Karpas-422 (cell line): ENCODE data around the gene SIM2. TPM values are rescaled to one million over a fixed set of nuclear protein-coding genes. Genes with fewer than 3 reads are reported as not detected.

ENCODE experiments used
- DNase-seq: peaks from one replicate; pipeline ENCODE4 v3.0.0-alpha.2; 2015
- H2AFZ ChIP-seq: fragments of 200-600 bp; sonication (generic); 2 replicates; pipeline ENCODE4 v1.6.1; 2014; ENCODE audit warnings: antibody characterized with exemption, low read length, mixed read lengths
- H3K27ac ChIP-seq: fragments of 200-600 bp; sonication (generic); 2 replicates; pipeline ENCODE4 v1.5.1; 2014; ENCODE audit warnings: mild to moderate bottlenecking, low read length, moderate library complexity
- H3K27me3 ChIP-seq: fragments of 200-600 bp; sonication (generic); 2 replicates; pipeline ENCODE4 v1.6.1; 2014; ENCODE audit warnings: low read length, mixed read lengths
- H3K36me3 ChIP-seq: fragments of 200-600 bp; sonication (generic); 2 replicates; pipeline ENCODE4 v1.6.1; 2014; ENCODE audit warnings: low read length, mixed read lengths; ENCODE audit not compliant: insufficient read depth
- H3K4me1 ChIP-seq: fragments of 200-600 bp; sonication (generic); 2 replicates; pipeline ENCODE4 v1.6.1; 2014; ENCODE audit warnings: mild to moderate bottlenecking, low read length, mixed read lengths
- H3K4me2 ChIP-seq: fragments of 200-600 bp; sonication (generic); 2 replicates; pipeline ENCODE4 v1.6.1; 2014; ENCODE audit warnings: low read length, low read depth, mild to moderate bottlenecking; ENCODE audit not compliant: poor library complexity, severe bottlenecking
- H3K4me3 ChIP-seq: fragments of 200-600 bp; sonication (generic); 2 replicates; pipeline ENCODE4 v1.5.1; 2014; ENCODE audit warnings: mild to moderate bottlenecking, antibody characterized with exemption, low read length, mixed read lengths
- H3K79me2 ChIP-seq: fragments of 200-600 bp; sonication (generic); 2 replicates; pipeline ENCODE4 v1.6.1; 2014; ENCODE audit warnings: mild to moderate bottlenecking, low read length, mixed read lengths
- H3K9ac ChIP-seq: fragments of 200-600 bp; sonication (generic); 2 replicates; pipeline ENCODE4 v1.6.0; 2014; ENCODE audit warnings: low read length
- H3K9me2 ChIP-seq: fragments of 200-600 bp; sonication (generic), shearing (Covaris generic); replicated peaks from 2 replicates; pipeline ENCODE4 v1.6.0; 2014; ENCODE audit warnings: mild to moderate bottlenecking, low read length, moderate library complexity; ENCODE audit not compliant: insufficient read depth
- H3K9me3 ChIP-seq: fragments of 300-700, 200-600 bp; sonication (generic); 2 replicates; pipeline ENCODE4 v1.6.1; 2014; ENCODE audit warnings: low read length, mixed read lengths
- H4K20me1 ChIP-seq: fragments of 200-600 bp; sonication (generic); 2 replicates; pipeline ENCODE4 v1.6.1; 2014; ENCODE audit warnings: mild to moderate bottlenecking, antibody characterized with exemption, low read length, low read depth; ENCODE audit not compliant: insufficient read depth
- total RNA-seq: library from RNA; depleted of rRNA; stranded (reverse); fragments of >200 nt; shearing (Covaris generic); gene quantifications from 2 replicates; pipeline ENCODE4 v1.2.3, GENCODE V29; 2014; ENCODE audit warnings: low replicate concordance

The SIM2 gene
- total RNA-seq, 1 experiment from 2014 or later: not detected

DNA sequence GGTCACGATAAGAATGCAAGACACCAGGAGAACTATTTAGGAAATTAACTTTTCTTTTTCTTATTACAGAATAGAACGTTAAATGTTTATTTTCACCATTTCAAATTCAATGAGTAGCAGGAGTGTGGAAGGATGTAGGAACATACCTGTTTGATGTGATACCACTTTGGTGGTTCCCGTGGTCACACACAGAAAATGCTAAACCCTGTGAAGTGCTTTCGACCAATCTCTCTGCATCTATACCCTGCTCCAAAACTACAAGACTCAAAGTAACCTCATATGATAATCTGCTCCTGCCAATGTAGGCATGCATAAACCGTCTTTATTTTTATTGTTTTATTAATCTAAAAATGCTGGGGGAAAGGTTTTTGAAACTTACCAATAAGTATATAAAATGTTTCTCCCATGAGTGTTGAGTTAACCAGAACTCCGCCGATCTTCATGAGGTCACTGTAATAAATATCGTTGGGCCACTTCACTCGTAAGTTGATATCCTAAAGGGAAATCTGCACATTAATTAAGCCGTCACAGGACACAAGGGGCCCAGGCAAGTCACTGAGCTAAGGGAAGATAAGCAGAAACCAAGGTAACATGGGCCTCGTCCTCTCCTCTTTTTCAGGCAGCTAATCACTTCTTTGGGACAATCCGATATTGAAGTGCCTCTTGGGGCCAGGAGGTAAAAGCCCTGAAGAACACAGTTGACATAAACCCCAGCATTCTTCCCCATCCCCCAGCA lies 60.6 kb downstream of the SIM2 start:
- H3K9me2 ChIP-seq: no peaks in the 10 kb centered on the region
- H3K79me2 ChIP-seq: no peaks in the 10 kb centered on the region
- H3K4me2 ChIP-seq: no peak overlapping the region
- H3K9ac ChIP-seq: no peak overlapping the region
- H3K27ac ChIP-seq: no peak overlapping the region
- no peaks in the 10 kb centered on the region for H3K4me1 ChIP-seq
- no peak overlapping the region for H3K4me3 ChIP-seq
- no peaks in the 10 kb centered on the region for H3K36me3 ChIP-seq
- H3K9me3 ChIP-seq: no peaks in the 10 kb centered on the region
- H4K20me1 ChIP-seq: no peaks in the 10 kb centered on the region
- DNase-seq: no peak
- no peaks in the 10 kb centered on the region for H3K27me3 ChIP-seq
- no peak overlapping the region for H2AFZ ChIP-seq

DNA sequence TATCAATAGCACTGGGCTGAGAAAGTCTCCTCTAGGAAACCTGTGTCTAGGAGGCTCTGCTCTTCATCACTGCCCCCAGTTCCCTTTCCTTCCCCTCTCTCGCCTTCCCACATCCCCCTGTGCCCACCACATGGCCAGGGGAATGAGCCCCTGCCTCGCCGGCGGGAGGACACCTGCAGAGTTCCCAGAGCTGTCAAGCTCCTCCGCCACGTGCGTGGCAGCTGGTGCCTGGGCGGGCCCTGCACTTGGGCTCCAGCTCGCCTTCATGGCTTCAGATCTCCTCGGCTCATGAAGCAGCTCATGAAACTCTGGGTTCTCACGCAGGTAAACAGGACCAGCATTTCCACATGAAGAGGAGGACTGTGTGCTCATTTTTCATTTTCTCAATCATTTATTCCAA lies 62.8 kb downstream of the SIM2 start:
- Histone ChIP-seq H3K27ac (no peak overlapping the region), H3K36me3 (no peaks in the 10 kb centered on the region), H3K79me2 (no peaks in the 10 kb centered on the region), H3K9me3 (no peaks in the 10 kb centered on the region), H3K27me3 (no peaks in the 10 kb centered on the region), H2AFZ (no peak overlapping the region), H3K4me3 (no peak overlapping the region), H3K9me2 (no peaks in the 10 kb centered on the region), H3K4me2 (no peak overlapping the region), H3K9ac (no peak overlapping the region), H3K4me1 (no peaks in the 10 kb centered on the region), H4K20me1 (no peaks in the 10 kb centered on the region)
- no peak for DNase-seq

DNA sequence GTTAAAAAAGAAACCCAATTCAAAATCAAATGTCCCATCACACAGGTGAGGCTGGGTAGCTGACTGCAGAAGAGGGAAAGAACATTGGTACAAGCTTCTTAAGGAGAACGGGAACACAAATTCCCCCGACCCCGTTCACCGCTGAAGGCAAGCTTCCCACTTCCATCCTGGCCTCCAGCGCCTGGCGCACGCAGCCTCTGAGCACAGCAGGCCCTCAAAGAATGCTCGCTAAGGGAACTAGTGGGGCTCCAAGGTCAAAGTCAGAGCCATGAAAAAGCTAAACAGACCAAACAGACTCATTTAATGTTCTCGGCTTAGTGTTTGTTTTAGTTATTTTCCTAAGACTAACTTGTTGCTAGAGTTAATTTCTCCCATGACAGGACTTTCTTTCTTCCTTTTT lies 63.7 kb downstream of the SIM2 start:
- no peaks in the 10 kb centered on the region for H3K27me3 ChIP-seq
- H3K36me3 ChIP-seq: no peaks in the 10 kb centered on the region
- H3K9me2 ChIP-seq: no peaks in the 10 kb centered on the region
- no peak overlapping the region for H3K4me2 ChIP-seq
- DNase-seq: no peak
- no peak overlapping the region for H3K27ac ChIP-seq
- H3K9me3 ChIP-seq: no peaks in the 10 kb centered on the region
- no peaks in the 10 kb centered on the region for H3K4me1 ChIP-seq
- no peak overlapping the region for H3K9ac ChIP-seq
- no peak overlapping the region for H2AFZ ChIP-seq
- H3K79me2 ChIP-seq: no peaks in the 10 kb centered on the region
- no peak overlapping the region for H3K4me3 ChIP-seq
- no peaks in the 10 kb centered on the region for H4K20me1 ChIP-seq

DNA sequence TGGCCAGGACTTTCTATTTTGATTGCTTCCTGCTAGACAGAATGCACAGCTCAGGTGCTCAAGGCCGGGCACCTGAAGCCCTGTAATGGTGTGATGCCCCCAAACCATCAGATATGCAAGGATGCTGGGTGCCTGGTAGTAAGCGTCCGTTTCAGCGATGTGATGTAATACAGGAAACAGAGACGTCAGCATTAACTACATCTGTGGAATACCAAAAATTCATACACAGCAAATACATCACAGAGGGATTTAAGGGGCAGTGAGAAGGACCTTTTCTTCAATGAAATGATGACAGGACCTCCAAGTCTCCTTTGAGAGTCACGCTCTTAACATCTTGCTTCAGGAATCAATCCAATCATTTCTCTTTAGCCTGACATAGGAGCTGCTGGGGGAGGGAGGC lies 64.4 kb downstream of the SIM2 start:
- Histone ChIP-seq H3K4me1 (no peaks in the 10 kb centered on the region), H2AFZ (no peak overlapping the region), H3K36me3 (no peaks in the 10 kb centered on the region), H3K9ac (no peak overlapping the region), H3K4me2 (no peak overlapping the region), H3K9me3 (no peaks in the 10 kb centered on the region), H3K27ac (no peak overlapping the region), H3K9me2 (no peaks in the 10 kb centered on the region), H3K27me3 (no peaks in the 10 kb centered on the region), H3K79me2 (no peaks in the 10 kb centered on the region), H4K20me1 (no peaks in the 10 kb centered on the region), H3K4me3 (no peak overlapping the region)
- DNase-seq: no peak

DNA sequence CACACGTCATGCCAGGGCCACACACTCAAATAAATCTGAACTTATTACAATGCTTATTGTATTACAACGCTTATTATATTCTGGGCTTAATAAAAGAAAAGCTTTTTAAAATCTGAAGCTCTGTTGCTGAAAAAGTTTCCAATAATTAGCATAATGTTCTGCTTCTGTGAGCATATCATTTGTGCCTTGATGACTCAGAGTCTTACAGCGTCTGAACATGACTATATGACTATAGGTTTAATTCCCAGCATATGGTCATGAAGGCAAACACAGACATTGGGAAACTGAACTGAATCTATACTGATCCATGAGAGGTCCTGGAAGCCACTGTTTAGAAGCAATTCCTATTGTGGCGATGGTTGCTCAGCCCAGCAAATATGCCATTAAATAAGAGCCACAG lies 66.3 kb downstream of the SIM2 start:
- Histone ChIP-seq H3K27me3 (no peaks in the 10 kb centered on the region), H3K4me3 (no peak overlapping the region), H4K20me1 (no peaks in the 10 kb centered on the region), H3K4me1 (no peaks in the 10 kb centered on the region), H3K9ac (no peak overlapping the region), H3K9me3 (no peaks in the 10 kb centered on the region), H3K79me2 (no peaks in the 10 kb centered on the region), H3K36me3 (no peaks in the 10 kb centered on the region), H2AFZ (no peak overlapping the region), H3K9me2 (no peaks in the 10 kb centered on the region), H3K27ac (no peak overlapping the region), H3K4me2 (no peak overlapping the region)
- DNase-seq: no peak

DNA sequence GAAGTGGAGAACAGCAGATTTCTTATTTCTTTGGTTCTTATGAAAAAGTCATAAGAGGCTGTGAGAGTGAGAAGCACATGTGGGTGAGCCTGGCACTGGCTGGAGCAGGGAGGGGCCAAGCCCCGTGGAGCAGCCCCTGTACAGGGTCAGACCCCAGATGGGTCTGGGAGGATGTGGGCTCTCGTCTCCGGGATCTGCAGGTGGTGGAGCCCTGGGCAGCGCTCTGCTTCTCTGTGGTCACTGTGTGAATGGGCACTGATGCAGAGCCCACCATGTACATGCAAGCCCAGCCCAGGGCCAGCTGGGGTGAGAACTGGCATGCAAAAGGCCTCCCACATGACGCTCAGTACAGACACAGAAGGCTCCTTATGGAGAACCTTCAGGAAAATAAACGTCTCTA lies 67.6 kb downstream of the SIM2 start:
- no peaks in the 10 kb centered on the region for H3K9me3 ChIP-seq
- no peak for DNase-seq

DNA sequence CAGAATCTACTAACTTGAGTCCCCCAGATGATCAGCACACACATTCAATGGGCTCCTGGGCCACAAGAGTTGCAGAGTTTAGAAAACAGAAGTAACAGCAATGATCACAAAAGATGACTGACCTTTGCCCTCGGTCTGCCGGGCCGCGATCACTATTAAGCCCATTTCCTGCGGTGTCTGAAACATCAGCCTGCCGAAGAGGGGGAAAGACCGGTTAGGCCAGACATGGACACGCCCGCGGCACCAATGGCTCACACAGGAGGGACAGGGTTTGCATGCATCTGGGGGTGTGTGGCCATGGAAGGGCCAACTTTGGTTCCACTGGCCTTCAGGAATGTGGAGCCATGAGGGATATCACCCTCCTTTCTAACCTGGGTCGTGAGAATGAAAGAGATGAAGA lies 68.2 kb downstream of the SIM2 start:
- no peak for DNase-seq
- H3K4me1 ChIP-seq: no peaks in the 10 kb centered on the region
- H3K4me2 ChIP-seq: no peak overlapping the region
- H3K79me2 ChIP-seq: no peaks in the 10 kb centered on the region
- no peaks in the 10 kb centered on the region for H3K36me3 ChIP-seq
- no peak overlapping the region for H3K4me3 ChIP-seq
- no peak overlapping the region for H2AFZ ChIP-seq
- no peak overlapping the region for H3K9ac ChIP-seq
- no peaks in the 10 kb centered on the region for H3K9me2 ChIP-seq
- H4K20me1 ChIP-seq: no peaks in the 10 kb centered on the region
- H3K9me3 ChIP-seq: no peaks in the 10 kb centered on the region
- no peaks in the 10 kb centered on the region for H3K27me3 ChIP-seq
- no peak overlapping the region for H3K27ac ChIP-seq

More for the DNA sequence above, 67.6 kb downstream of the SIM2 start:
- Histone ChIP-seq H3K4me3 (no peak overlapping the region), H3K9me2 (no peaks in the 10 kb centered on the region), H3K27ac (no peak overlapping the region), H4K20me1 (no peaks in the 10 kb centered on the region), H3K4me2 (no peak overlapping the region), H3K4me1 (no peaks in the 10 kb centered on the region), H3K36me3 (no peaks in the 10 kb centered on the region), H3K27me3 (no peaks in the 10 kb centered on the region), H2AFZ (no peak overlapping the region), H3K9ac (no peak overlapping the region), H3K79me2 (no peaks in the 10 kb centered on the region)

DNA sequence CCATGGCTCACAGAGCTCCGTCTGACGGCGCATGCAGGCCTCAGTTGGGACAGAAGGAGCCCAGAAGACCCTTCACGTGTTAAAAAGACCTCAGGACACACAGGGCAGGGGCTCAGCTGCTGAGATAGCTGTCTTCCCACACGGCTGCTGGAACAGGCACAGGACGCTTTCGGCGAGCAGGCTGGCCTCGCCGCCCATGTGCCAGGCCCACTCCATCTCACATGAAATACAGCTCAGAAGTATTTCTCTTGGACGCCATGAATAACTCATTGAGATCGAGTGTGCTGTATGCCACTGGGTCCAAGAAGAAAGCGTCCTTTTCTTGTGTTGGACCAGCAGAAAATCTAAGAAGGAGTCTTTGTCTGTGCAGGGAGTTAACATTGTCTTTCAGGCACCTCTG lies 69.6 kb downstream of the SIM2 start:
- Histone ChIP-seq H2AFZ (no peak overlapping the region), H4K20me1 (no peaks in the 10 kb centered on the region), H3K36me3 (no peaks in the 10 kb centered on the region), H3K9me3 (no peaks in the 10 kb centered on the region), H3K27ac (no peak overlapping the region), H3K9ac (no peak overlapping the region), H3K4me3 (no peak overlapping the region), H3K4me1 (no peaks in the 10 kb centered on the region), H3K9me2 (no peaks in the 10 kb centered on the region), H3K4me2 (no peak overlapping the region), H3K79me2 (no peaks in the 10 kb centered on the region), H3K27me3 (no peaks in the 10 kb centered on the region)
- no peak for DNase-seq
